Activated naive CD4-positive, alpha-beta T cell treated with anti-CD3 and anti-CD28 coated beads, Interleukin-2, amount 50 U/mL, for 72 hours (primary cell): ENCODE measurements around the gene DIP2B. TPM values are rescaled to one million over a fixed set of nuclear protein-coding genes. Genes with fewer than 3 reads are reported as not detected.
"Not testable (repeated sequence)": the region's sequence is repeated elsewhere in the genome, so short reads cannot be mapped to it uniquely, and the experiment has no call there.

Source experiments
- ATAC-seq, 2 donors: fragments of 150-1000 bp; cut with Tn5 transposase; 2 replicates each; pipeline ENCODE4 v1.10.0; 2021; ENCODE audit warnings: mild to moderate bottlenecking in 2 of 2, moderate library complexity in 2 of 2
- DNase-seq, 2 donors: peaks; one replicate each; pipeline ENCODE4 v3.0.0; 2021 to 2022; ENCODE audit warnings: low spot score in 2 of 2
- H3K27ac Mint-ChIP-seq, 2 donors: one replicate each; pipeline ENCODE4 v1.8.0; 2022; ENCODE audit warnings: mild to moderate bottlenecking in 2 of 2, mixed read lengths in 2 of 2
- H3K36me3 Mint-ChIP-seq, 2 donors: one replicate each; pipeline ENCODE4 v1.8.0; 2022; ENCODE audit warnings: mixed read lengths in 2 of 2
- H3K9me3 Mint-ChIP-seq, 2 donors: one replicate each; pipeline ENCODE4 v1.8.0; 2022; ENCODE audit warnings: mixed read lengths in 2 of 2
- total RNA-seq, 2 donors: library from RNA; stranded (reverse); gene quantifications; one replicate each; pipeline ENCODE4 v1.2.3, GENCODE V29; 2022

Gene DIP2B
- total RNA-seq, 2 donors from 2014 or later: 33.8 to 39.9 TPM

DNA sequence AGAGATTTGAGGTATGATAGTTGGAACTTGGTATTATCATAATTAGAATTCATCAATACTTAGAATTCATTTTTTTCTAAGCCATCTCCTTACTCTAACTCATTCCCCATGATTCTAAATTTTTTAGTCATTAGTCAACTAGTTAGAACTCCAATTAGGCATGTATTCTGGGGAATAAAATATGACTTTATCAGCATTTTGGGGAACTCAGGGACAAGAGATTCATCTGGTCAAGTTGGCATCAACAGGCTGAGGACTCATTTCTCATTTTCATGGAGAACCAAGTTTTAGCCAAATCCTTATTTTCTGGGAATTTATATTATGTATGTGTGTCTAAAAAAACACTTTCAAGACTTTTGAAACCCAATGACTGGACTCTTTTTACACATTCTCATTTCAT lies 29.2 kb downstream of the DIP2B start:
- Mint-ChIP-seq H3K36me3 (peaks cover 0 to 5% of the 10 kb centered on the region in 2 donors), H3K9me3 (no peaks in the 10 kb centered on the region), H3K27ac (no peak overlapping the region)
- DNase-seq (no peak), ATAC-seq (no peak)

DNA sequence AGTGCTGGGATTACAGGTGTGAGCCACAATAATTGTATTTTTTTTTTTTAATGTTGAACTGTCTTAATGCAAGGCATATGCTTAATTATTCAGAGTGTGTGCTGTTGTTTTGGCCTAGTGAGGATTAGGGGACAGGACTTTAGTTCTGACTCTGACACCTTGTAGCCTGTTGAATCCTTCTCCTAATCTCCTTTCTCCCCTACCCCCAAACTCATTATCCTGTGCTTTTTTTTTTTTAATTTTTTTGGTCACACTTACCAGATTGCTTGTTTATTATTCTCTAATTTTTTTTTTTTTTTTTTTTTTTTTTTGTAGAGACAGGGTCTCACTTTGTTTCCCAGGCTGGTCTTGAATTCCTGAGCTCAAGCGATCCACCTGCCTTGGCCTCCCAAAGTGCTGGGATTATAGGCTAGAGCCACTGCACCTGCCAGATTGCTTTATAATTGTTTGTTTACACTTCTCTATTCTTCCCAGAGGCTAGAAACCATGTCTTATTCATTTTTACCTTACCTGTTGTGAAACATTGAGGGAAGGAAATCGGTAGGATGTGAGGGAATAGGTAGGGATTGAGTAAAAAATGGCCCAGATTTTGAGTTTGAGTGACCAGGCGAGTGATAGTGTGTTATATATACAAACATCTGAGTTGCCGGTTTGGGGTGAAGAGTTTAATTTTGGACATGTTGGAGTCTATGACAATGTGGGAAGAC lies 32.2 kb downstream of the DIP2B start:
- ATAC-seq (no peak), DNase-seq (no peak)
- Mint-ChIP-seq H3K36me3 (no peaks in the 10 kb centered on the region), H3K27ac (peak overlapping the region; percentile 48 to 74), H3K9me3 (no peaks in the 10 kb centered on the region)

DNA sequence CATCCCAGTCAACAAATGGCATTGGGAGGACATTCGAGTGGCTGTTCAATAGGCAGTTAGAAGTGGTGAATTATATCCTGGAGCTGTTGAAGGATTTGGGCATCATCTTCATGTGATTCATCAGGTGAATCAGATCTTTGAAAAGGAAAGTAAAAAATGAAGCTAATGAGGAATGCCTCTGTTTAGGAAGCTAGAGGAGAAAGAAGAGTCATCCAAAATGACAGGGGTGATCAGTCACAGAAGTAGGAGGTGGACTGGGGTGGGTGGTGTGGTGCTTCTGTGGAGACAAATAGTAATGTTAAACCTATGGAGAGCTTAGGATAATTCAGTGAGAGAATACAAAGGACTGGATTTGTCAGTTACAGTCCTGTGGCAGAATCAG lies 32.7 kb downstream of the DIP2B start:
- Mint-ChIP-seq H3K36me3 (no peaks in the 10 kb centered on the region), H3K27ac (peak overlapping the region; percentile 18 to 74), H3K9me3 (no peaks in the 10 kb centered on the region)
- DNase-seq (no peak), ATAC-seq (peak in 1 of 2 donors; percentile 37)

DNA sequence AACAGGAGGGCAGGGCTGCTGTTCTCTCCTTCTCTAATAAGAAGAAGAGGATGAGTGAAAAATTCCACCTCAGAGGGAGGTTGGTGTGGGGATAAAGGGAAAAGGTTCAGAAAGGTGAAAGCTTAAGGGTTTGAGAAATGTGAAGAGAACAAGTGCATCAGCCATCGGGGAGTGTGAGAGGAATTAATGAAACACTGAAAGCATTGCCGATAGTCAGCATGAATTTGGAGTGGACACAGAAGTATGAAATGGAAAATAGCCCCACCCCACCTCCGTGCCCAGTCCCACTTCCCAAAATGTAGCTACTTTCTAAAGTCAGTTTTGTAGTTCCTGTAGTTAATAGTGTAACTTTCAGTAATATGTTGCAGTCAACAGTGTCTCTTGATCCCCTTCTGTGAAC lies 33.4 kb downstream of the DIP2B start:
- Mint-ChIP-seq H3K9me3 (no peaks in the 10 kb centered on the region), H3K27ac (peak overlapping the region; percentile 18 to 74), H3K36me3 (peaks cover 0 to 4% of the 10 kb centered on the region in 2 donors)
- no peak for DNase-seq
- no peak for ATAC-seq

DNA sequence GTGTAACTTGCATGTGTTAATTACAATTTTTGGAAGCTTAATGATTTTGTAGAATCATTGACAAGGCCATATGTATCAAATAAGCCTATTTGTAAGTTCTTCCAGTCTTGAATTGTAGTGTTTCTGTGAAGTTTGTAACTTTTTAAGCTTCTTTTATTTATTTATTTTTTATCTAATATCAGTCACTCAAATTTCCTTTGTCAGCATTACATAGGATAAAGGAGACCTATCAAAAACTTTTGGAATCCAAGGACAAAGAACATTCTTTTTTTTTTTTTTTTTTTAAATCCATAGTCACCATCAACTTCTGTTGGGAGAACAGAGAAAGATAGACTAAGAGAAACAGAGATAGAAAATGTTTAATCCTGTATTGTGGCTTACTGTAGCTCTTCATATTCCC lies 36.4 kb downstream of the DIP2B start:
- peaks cover 0 to 4% of the 10 kb centered on the region in 2 donors for H3K36me3 Mint-ChIP-seq
- no peak for ATAC-seq
- DNase-seq: no peak
- no peaks in the 10 kb centered on the region for H3K9me3 Mint-ChIP-seq
- H3K27ac Mint-ChIP-seq: peak overlapping the region in 1 of 2 donors; percentile 99

DNA sequence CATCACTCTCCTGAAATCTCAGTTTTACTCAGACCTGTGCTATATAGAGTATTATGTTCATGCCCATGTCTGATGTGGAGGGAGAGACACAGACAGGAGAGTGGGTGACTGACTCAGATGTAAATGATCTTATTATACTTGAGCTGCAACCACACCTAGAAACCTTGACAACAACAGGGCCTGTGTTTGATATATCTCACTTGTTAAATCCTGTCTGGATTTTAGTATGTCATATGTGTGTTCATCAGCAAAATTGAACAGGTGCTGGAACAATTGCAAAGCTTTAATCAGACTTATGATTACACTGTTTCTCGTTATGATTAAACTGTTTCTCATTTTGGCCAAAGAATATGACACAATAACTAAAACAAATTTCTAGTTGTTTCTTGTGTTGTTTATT lies 37.7 kb downstream of the DIP2B start:
- Mint-ChIP-seq H3K36me3 (peaks cover 0 to 4% of the 10 kb centered on the region in 2 donors), H3K9me3 (no peaks in the 10 kb centered on the region), H3K27ac (peak overlapping the region; percentile 91 to 99)
- ATAC-seq: peak; percentile 99
- peak in 1 of 2 donors; percentile 47 for DNase-seq

DNA sequence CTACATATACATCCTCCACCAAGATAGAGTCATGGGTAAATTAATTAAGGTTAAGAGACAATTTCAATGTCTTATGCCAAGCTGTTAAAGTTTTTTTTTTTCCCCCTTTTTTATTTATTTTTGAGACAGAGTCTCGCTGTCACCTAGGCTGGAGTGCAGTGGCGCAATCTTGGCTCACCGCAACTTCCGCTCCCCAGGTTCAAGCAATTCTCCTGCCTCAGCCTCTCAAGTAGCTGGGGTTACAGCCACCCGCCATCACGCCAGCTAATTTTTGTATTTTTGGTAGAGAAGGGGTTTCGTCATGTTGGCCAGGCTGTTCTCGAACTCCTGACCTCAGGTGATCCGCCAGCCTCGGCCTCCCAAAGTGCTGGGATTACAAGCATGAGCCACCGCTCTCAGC lies 38.4 kb downstream of the DIP2B start:
- H3K27ac Mint-ChIP-seq: peak overlapping the region; percentile 91 to 99
- H3K36me3 Mint-ChIP-seq, DNase-seq, H3K9me3 Mint-ChIP-seq, ATAC-seq: not testable (repeated sequence)

DNA sequence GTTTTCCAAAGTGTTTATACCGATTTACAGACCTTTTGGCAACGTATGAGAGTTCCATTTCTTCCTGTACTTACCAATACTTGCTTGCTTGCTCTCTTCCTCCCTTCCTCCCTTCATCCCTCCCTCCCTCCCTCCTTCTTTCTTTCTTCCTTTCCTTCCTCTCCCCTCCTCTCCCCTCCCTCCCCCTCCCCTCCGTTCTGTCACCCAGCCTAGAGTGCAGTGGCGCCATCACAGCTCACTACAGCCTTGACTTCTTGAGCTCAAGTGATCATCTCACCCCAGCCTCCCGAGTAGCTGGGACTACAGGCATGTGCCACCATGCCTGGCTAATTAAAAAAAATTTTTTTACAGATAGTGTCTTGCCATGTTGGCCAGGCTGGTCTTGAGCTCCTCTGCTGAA lies 40.4 kb downstream of the DIP2B start:
- Mint-ChIP-seq H3K27ac (no peak overlapping the region), H3K9me3 (no peaks in the 10 kb centered on the region), H3K36me3 (peaks cover 0 to 4% of the 10 kb centered on the region in 2 donors)
- DNase-seq: no peak
- ATAC-seq: no peak

DNA sequence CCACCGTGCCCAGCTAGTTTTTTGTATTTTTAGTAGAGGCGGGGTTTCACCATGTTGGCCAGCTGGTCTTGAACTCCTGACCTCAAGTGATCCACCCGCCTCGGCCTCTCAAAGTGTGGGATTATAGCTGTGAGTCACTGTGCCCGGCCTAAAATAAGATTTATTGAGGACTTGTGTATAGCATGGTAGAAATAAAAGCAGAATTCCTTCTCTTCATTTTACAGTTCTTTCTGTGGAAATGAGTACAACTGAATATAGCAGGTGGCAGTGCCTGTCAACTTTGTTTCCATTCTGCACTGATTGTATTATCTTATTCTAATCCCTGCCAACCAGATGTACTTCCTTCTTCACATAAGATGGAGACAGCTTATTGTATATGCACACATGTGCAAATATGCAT lies 41.0 kb downstream of the DIP2B start:
- H3K9me3 Mint-ChIP-seq: no peaks in the 10 kb centered on the region
- no peak overlapping the region for H3K27ac Mint-ChIP-seq
- DNase-seq: no peak
- ATAC-seq: no peak
- peaks cover 0 to 4% of the 10 kb centered on the region in 2 donors for H3K36me3 Mint-ChIP-seq

DNA sequence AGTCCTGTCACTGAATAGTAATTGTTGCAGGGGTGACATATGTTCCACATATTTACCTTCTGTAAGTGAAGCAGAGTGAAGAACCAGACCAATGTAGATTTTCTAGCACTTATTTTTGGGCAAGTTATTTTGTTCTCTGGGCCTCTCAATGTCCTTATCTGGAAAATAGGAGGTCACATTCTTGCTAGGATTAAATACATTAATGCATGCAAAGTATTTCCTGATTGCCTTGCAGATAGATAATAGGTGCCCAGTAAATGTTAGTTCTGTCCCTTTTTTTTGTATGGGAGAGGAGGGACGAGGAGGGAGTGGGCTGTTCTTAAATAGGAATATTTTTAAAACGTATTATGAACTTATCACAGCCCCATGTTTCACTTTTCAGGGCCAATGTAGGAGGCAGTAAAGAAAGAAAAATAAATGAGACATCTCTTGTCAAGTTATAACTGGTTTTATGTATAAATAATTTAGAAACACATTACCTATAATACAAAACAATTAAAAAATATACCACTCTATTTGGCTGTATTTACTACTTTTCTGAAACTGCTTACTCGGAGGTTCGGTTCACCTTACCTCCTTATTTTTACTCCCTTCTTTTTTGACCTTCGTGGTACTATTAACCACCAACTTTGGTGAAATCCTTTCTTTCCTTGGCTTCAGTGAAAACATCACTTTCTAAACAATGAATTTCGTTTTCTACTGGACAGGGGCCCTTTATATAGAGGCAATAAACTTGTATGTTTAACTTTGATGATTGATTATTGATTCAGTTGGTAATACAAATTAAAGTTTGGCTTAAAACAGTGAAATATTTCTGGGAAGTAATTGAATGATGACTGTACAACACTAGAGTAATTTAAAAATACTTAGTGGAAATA lies 41.9 kb downstream of the DIP2B start:
- H3K9me3 Mint-ChIP-seq: no peaks in the 10 kb centered on the region
- peaks cover 0 to 7% of the 10 kb centered on the region in 2 donors for H3K36me3 Mint-ChIP-seq
- no peak overlapping the region for H3K27ac Mint-ChIP-seq
- no peak for ATAC-seq
- no peak for DNase-seq

DNA sequence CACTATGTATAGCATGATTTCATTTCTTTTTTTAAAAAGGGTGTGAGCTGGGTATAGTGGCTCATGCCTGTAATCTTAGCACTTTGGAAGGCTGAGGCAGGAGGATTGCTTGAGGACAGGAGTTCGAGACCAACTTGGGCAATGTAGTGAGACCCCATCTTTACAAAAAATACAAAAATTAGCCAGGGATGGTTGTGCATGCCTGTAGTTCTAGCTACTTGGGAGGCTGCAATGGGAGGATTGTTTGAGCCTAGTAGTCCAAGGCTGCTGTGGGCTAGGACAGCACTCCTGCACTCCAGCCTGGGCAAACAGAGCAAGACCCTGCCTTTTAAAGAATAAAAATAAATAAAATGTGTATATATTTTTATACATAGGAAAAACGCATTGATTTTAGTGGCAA lies 43.0 kb downstream of the DIP2B start:
- Mint-ChIP-seq H3K27ac (no peak overlapping the region), H3K36me3 (peaks cover 0 to 16% of the 10 kb centered on the region in 2 donors), H3K9me3 (no peaks in the 10 kb centered on the region)
- ATAC-seq (no peak), DNase-seq (no peak)

DNA sequence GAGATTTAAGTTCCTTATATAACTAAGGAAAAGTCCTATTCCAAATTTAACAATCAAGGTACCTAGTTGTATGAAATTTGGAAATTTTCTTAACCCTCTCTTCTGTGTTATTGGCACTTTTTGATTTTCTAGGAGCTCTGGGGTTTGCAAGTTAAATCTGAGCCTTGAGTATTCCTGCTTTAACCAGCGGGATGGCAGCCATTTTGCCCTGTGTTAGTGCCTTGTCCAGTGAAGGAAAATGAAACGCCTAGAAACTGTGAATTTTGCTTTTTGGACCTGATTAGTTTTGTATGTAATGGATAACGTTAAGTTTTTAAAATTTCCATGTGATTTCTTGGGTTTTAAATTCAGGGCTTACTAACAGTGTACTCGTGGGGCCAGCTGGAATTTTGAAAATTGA lies 45.1 kb downstream of the DIP2B start:
- H3K36me3 Mint-ChIP-seq: peaks cover 8 to 19% of the 10 kb centered on the region in 2 donors
- ATAC-seq: no peak
- no peak overlapping the region for H3K27ac Mint-ChIP-seq
- no peak for DNase-seq
- no peaks in the 10 kb centered on the region for H3K9me3 Mint-ChIP-seq

DNA sequence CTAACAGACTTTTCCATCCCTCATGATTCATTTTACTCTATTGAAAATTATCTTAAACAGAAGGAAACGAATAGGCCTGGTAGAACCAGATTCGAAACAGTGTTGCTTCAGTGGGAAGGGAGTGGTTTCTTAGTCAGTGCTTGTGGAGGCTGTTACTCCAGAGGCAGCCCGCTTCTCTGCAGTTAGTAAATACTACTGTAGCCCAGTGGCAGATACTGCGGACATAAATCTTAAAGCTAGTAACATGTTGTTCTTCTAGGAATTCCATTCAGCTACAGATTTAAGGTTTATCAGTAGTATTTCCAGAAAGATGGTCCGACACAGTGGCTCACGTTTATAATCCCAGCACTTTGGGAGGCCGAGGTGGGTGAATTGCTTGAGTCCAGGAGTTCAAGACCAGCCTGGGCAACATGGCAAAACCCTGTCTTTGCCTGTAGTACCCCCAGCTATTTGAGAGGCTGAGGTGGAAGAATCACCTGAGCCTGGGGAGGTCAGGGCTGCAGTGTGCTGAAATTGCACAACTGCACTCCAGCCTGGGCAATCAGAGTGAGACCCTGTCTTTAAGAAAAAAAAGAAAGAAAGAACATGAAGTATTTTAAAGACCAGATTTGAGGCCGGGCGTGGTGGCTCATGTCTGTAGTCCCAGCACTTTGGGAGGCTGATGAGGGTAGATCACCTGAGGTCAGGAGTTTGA lies 45.9 kb downstream of the DIP2B start:
- H3K27ac Mint-ChIP-seq: no peak overlapping the region
- DNase-seq (no peak), ATAC-seq (no peak)
- H3K9me3 Mint-ChIP-seq: no peaks in the 10 kb centered on the region
- peaks cover 8 to 19% of the 10 kb centered on the region in 2 donors for H3K36me3 Mint-ChIP-seq

DNA sequence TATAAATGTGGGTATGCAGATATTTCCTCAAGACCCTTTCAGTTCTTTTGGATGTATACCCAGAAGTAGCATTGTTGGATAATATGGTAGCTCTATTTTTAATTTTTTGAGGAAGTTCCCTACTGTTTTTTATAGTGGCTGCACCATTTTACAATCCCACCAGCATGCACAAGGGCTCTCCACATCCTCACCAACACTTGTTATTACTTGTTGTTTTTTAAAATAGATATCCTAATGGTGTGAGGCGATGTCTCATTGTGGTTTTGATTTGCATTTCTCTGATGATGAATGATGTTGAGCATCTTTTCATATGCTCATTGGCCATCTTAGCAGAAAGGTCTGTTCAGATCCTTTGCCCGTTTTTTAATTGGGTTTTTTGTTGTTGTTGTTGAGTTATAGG lies 47.1 kb downstream of the DIP2B start:
- no peak overlapping the region for H3K27ac Mint-ChIP-seq
- DNase-seq (no peak), ATAC-seq (no peak)
- peaks cover 8 to 19% of the 10 kb centered on the region in 2 donors for H3K36me3 Mint-ChIP-seq
- no peaks in the 10 kb centered on the region for H3K9me3 Mint-ChIP-seq

DNA sequence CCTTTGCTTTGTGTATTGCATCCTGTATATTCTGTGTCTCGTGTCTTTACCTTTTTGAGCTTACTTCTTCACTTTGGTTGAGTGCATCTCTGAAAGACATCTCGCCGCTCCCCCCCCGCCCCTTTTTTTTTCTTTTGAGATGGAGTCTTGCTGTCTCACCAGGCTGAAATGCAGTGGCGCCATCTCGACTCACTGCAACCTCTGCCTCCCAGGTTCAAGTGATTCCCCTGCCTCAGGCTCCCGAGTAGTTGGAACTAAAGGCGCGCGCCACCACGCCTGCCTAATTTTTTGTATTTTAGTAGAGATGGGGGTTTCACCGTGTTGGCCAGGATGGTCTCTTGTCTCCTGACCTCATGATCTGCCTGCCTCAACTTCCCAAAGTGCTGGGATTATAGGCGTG lies 49.9 kb downstream of the DIP2B start:
- no peak for ATAC-seq
- DNase-seq: no peak
- Mint-ChIP-seq H3K27ac (peak overlapping the region; percentile 92 to 98), H3K9me3 (no peaks in the 10 kb centered on the region), H3K36me3 (peaks cover 8 to 39% of the 10 kb centered on the region in 2 donors)

DNA sequence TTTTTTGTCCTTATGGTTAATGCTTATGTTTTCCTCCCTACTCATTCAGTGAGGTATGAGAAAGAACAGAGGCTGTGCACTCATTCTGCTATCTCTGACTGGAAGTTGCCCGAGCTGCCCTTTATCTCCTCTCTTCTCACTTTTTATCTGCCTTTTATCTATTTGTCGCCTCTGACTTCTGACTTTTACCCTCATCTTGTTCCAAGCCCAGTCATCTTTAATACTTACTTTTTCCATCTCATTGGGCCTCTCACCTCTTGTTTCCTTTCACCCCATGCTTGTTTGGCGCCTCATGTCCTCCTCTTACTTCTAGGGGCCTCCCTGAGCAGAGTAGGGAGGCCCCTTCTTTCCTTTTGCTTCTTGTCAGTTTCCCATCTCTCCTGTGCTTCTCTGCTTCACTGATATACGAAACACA lies 50.7 kb downstream of the DIP2B start:
- Mint-ChIP-seq H3K9me3 (no peaks in the 10 kb centered on the region), H3K27ac (peak overlapping the region; percentile 92 to 98), H3K36me3 (peaks cover 8 to 39% of the 10 kb centered on the region in 2 donors)
- peak; percentile 94 for ATAC-seq
- DNase-seq: peak in 1 of 2 donors; percentile 50

DNA sequence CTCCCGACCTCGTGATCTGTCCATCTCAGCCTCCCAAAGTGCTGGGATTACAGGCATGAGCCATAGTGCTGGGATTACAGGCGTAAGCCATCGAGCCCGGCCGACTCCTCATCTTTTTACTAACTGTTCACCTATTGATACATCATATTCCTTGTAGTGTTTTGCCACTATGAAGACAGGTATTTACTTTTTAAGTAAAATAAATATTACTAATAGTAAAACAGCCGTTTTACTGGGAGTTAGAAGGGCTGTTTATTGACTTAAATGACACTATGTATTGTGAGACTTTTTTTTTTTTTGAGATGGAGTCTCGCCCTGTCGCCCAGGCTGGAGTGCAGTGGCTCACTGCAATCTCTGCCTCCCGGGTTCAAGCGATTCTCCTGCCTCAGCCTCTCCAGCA lies 51.5 kb downstream of the DIP2B start:
- Mint-ChIP-seq H3K36me3 (peaks cover 8 to 39% of the 10 kb centered on the region in 2 donors), H3K27ac (peak overlapping the region; percentile 92 to 98), H3K9me3 (no peaks in the 10 kb centered on the region)
- no peak for DNase-seq
- ATAC-seq: no peak
